GM21381 (cell line): ENCODE measurements around the gene SS18L1.

Source experiments
- ATAC-seq: cut with Tn5 transposase; IDR thresholded peaks from one replicate; pipeline ENCODE4 v1.9.1; 2021; ENCODE audit warnings: mild to moderate bottlenecking, moderate library complexity; ENCODE audit not compliant: unreplicated experiment

Gene SS18L1

DNA sequence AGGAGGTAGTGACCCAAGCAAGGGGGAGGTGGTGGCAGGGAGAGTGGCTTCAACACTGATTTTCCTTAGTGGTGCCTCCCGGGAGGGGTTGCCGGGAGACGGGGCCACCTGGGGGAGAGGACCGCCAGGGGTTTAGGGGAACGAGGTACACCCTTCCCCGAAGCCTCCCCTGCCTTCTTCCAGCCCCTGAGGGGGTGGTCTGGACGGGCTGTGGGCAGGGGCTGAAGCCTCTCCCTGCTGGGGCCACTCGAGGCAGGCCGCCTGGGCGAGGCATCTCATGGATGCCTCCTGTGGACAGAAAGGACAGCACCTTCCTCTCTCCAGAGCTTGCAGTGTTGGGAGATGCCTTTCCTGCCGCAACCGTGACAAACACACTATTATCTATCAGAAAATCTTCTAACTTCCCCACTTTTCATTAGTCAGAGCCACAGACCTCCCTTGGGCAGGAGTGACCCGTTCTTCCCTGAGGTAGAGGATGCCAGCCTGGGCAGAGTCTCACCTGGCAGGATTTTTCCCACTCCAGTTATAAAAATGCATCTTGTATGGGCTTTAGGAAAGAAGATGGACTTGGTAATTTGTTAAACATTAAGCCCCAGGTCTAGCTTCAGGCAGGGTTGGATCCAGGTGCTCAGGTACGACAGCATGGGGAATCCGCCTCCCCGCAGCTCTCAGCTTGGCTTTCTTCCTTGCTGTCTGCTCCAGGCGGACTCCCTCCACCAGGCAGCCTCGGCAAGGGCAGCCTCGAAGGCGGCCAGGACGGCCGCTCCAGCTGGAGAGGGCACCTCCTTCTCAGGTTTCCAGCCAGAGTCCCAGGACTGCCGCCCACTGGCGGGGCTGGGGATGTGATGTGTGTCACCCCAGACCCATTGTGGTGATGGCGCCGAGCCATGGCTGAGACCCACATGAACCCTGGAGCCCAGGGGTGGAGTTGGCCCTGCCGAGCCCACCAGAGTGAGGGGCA, 65.5 kb downstream of the SS18L1 start:
- no peak for ATAC-seq

DNA sequence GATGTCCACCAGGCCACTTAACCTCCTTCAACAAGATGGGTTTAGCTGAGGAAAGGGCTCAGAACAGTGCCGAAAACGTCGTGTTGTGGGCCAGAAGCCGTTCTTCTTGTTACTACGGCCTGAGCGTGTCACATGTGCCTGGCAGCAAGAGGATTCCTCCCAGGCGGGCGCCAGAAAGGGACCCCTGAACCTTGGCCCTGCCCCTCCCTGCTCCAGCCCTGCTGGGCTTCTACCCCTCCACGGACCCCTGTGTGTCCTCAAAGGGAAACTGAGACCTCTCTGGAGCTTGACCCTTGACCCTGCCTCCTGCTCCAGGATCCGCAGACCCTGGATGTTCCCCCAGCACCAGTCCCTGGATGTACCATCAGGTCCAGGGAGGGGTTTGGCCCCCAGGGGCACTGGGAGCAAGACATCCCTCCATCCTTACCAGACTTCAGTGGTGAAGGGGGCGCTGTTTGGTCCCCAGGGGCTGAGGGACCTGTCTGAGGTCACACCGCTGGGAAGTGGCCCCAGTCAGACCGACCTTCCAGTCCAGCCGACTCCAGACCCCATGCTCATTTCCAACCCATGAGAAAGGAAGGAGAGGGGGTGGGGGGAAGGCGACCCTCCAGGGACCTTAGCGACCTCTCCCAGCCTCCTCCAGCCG, 66.4 kb downstream of the SS18L1 start:
- no peak for ATAC-seq

DNA sequence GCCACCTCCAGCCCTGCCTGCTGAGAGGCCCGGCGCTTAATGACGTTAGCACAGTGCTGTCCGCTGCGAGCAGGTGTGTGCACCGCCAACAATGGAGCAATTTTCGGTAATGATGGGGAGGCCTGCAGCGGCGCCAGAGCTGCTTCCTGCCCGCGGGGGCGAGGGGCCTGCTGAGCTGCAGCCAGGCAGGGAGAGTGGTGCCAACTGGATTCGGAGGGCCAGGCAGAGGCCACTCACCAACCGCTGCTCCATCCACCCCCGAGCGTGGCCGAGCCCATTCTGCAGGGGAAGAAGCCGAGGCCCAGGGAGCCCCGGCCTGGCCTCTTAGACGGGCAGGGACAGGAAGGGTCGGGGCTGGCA, 66.9 kb downstream of the SS18L1 start:
- no peak for ATAC-seq

DNA sequence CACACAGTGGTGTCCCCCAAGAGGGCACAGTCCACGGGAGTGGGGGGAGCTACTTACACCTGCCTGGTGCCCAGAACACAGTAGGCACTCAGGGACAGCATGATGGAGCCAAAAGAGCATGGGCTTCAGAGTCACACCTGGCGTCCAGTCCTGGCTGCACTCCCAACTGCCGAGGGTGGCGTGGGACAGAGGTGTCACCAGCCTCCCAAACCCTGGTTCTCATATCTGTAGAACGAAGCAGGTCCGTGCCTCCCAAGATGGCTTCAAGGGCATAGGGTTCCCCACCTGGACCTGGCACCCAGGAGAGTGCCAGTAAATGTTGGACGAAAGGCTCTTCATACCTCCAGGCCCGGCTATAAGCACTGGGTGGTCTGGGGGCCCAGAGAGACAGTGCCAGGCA, 67.6 kb downstream of the SS18L1 start:
- ATAC-seq, result no peak

DNA sequence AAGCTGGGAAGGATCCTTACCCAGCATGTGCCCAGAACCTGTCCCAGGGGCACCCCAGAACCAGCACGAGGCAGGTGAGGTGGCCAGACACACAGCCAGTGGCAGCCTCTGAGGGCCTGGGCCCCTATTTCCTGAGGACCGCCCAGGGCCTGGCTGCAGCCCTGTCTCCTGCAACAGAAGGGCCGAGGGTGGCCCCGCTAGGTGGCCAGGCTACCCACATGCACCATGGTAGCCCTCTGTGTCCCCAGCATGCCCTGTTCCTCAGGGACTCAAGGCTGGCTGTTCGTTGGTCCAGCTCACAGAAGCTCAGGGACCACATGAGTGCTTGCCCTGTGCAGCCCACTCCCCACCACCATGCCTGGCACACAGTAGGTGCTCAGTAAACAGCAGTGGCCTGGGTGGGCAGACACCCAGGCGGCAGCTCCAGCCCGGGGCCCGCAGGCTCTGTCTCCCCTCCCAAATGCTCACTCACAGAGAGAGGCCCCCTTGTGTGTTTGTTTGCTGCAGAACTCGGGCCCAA, 68.3 kb downstream of the SS18L1 start:
- ATAC-seq, result no peak

DNA sequence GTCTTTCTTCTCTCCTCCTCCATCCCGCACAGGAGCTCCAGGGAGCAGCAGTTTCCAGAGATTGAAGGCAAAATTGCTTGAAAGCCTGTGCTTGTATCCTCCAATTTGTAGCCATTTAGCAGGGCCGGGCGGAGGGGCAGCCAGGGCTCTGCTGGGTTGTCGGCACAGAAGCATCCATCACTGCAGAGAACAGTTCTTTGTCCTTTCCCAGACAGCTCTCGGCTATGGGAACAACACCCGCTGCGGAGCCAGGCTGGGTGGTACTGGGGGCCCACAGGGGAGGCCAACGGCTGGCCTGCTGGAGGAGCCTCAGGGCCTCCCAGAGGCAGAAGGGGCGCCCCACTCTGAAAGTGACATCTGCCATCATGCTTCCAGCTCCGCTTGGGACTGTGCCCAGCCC, 68.7 kb downstream of the SS18L1 start:
- no peak for ATAC-seq

DNA sequence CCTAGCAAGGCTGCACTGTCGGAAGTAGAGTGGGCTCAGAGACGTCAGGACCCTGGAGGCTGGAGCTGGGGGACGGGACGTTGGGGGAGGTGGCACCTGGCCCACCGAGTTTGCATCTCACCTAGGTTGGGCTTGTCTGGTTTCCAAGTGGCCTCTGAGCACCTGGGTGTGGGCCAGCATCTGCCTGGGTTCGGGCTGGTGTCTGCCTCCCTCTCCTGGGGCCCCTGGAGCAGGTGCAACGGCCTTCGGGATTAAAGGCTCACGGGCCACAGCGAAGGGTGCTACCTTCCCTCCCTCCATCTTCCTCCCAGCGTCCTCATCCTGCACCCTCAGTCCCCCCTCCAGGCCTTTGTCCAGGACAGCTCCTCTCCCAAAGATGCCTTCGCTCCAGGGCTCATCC, 70.5 kb downstream of the SS18L1 start:
- ATAC-seq, result no peak

DNA sequence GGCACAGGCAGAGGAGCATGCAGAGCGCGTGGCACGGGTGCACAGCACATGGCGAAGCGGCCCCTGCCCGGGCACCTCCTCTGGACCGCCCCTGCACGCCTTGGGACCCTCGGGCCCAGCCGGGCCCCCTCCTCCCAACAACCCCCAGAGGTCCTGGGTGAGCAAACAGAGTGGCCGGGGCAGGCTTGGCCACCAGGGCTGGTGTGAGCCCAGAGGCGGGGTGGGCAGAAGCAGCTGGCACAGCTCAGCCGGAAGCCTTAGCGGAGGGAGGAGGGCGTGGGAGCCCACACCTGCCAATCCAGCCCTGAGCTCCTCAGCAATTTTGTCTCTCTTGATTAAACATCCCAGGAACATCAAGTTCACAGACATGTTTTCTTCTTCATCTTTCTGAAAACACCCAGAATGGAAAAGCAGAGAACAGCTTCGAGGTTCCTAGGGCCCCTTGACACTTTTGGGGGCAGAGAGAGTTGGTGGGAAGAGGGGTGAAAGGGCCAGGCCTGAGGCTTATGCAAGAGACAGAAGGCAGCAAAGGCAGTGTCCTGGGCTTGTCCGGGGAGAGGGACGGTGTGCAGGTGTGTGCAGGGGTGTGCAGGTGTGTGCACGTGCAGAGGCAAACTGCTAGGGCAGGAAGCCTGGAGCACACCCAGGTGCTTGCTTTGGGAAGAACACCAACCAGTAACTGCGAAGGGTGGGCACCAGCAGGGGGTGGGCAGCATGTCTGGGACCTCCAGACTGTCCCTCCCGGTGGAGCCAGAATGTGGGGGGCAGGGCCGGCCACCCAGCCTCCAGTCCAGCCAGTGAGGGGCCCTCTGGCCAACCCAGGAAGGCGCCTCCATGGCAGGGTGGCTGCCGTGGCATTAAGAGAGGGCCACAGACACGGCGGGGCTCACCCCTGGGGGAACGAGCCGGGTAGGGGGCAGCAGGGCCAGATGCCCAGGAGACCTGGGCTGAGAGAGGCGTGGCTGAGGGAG, 71.7 kb downstream of the SS18L1 start:
- ATAC-seq, result no peak

DNA sequence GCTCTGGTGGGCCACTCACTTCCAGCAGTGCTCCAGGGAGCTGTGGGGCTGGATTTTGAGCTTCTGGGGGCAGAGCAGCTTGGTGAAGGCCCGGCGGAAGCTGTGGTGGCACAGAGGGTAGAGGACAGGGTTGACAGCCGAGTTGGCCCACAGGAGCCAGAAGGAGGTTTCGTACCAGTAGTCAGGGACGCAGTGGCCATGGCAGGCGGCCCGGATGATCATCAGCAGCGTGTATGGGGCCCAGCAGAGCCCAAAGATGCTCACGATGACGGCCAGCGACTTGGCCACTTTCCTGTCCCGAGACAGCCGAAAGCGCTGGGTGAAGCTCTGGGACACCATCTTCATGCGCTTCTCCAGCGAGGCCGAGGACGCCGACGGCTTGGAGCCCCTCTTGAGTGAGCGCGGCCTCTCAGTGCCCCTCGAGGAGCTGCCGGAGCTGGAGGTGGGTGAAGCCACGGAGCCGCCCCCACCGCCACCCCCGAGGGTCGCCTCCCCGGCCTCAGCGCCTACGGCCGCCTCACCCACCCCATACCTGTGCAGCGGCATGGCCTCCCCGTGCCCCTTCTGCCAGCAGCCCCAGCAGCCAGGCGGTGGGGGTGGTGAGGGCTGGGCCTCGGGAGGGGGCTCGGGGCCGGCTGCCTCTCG, 72.5 kb downstream of the SS18L1 start:
- ATAC-seq, result no peak

DNA sequence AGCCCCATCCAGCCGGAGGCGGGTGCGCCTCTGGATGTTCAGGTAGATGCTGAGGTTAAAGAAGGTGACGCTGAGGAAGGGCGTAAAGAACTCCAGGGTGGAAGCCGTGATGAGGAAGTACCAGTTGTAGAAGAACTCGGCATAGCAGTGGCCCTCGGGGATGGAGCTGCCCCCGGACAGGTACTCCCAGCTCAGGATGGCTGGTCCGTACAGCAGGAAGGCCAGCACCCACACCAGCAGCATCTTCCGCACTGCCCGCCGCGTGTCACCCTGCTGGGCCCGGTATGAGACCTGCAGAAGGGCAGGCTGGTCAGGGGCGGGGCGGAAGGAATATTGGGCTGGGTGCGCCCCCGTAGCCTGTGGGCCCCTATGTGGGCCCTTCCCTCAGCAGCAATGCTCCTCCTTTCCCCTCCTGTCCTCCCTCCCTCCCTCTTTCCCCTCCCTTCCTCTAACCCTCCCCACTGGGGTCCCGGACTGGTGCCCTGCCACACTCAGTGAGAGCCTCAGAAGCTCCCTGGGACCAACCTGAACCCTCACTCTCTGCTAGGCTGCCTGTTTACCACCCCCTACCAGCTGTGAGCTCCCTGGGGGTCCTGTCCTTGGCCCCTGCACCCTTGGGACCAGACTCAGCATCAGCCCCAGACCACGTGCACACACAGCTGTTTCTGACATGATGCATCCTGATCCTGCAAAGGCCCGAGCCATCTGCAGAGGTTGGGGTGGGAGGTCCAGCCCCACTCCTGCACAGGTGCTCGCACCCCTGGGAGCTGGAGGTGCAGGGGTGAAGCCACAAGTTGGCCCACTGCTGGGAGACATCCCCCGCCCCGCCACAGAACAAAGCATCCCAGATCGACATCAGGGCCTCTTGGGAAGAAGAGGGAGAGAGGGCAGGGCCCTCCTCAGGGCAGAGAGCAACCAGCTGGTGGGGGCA, 73.3 kb downstream of the SS18L1 start:
- no peak for ATAC-seq

DNA sequence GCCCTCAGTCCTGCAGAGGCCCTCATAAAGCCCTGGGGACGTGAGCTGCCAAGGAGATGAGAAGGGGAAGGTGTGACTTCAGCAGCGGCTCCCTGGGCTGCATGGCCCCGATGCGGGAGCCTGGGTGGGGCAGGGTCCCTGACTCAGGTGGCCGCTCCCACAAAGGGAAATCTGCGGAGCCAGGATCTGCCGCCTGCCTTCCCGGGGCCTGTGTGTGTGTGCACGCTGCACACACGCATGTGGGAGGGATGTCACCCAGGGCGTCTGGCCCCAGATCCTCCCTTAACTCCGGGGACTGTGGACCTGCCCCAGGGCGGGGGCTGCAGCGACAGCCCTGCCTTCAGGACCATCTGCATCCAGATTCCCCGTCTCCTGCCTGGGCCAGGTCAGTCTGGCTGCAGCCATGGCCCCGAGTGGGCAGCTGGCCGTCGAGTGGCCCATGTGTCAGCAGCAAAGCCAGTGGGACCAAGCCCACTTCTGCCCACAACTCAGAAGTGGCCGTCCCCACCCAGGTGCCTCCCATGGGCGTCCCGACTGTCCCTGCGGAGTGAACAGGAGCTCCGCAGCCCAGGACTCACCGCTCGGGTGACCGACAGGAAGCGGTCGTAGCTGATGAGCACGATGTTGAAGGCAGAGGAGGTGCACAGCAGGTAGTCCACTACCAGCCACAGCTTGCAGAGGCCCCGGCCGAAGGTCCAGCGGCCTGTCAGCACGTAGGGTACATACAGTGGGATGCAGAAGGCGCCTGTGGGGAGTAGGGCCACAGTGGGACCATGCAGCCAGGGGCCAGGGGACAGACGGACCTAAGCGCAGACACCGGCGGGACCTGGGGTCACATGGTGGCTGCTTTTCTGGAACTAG, 74.6 kb downstream of the SS18L1 start:
- ATAC-seq, result no peak

DNA sequence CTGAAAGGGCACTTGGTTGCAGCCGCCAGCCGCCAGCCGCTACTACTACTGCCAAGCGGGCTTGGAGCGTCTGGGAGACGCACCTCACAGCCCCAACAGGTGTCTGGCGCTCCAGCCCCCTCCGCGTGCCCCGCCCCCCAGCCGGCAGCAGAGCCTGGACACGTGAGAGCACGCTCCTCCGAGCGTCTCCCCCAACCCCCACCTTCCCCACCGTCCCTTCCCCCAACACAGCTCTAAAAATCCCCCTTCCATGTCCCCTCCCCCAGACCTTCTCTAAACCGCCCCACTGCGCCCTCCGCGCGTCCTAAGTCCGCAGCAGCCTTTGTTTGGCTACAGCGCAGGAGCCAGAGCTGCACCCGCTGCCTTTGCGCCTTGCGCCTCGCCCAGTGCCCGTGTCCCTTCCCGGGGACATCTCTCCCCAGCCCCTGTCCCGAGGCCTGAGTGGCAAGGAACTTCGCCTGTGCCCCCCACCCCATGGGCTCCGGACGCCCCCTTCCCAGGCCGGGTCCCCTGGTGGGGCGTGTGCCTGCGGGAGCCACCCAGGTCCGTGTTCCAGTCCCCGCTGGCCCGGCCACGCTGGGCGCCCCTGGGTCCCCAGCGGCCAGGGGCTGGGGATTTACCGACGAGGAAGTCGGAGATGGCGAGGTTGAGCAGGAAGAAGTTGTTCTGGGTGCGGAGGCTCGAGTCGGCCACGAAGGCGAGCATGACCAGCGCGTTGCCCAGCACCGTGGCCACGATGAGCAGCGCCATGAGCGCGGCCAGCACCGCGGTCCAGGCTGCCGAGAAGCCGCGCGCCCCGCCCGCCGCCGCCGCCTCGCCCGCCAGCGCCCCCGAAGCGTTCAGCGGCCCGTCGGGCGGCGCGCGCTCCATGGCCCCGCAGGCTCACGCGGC, 75.8 kb downstream of the SS18L1 start:
- no peak for ATAC-seq

DNA sequence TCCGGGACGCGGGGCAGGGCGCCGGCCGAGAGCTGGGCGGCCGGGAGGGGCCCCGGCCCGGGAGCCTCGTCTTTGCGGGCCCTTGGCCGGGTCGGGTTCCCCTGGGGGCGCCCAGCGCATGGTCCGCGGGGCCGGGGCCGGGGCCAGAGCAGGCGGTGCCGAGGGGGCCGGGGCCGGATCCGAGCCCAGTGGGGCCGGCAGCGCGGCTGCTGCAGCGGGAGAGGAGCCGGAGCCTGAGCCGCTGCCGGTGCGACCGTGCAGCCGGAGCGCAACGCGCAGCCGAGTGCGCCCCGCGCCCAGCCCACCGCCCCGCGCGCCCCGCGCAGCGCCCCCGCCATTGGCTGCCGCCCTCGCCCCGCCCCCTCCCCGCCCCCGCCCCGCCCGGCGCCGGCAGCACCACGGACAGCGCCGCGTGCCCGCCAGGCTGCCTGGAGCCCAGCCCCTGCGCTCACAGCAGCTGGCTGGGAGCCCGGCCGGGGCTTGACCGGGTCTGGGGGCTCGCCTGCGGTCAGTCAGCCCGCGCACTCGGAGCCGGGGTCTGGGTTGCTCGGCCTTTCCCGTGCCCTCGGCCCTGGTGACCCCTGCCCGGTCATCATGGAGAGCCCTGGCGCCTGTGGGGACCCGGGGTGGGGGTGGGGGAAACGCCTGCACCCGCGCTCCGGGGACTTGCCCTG, 76.6 kb downstream of the SS18L1 start, which contains the start of gene HRH3:
HRH3 (minus strand) TSS at position 287 of the 674 bp plus-strand sequence. CDS start 308 bp downstream, outside the sequence.
- ATAC-seq, result no peak

DNA sequence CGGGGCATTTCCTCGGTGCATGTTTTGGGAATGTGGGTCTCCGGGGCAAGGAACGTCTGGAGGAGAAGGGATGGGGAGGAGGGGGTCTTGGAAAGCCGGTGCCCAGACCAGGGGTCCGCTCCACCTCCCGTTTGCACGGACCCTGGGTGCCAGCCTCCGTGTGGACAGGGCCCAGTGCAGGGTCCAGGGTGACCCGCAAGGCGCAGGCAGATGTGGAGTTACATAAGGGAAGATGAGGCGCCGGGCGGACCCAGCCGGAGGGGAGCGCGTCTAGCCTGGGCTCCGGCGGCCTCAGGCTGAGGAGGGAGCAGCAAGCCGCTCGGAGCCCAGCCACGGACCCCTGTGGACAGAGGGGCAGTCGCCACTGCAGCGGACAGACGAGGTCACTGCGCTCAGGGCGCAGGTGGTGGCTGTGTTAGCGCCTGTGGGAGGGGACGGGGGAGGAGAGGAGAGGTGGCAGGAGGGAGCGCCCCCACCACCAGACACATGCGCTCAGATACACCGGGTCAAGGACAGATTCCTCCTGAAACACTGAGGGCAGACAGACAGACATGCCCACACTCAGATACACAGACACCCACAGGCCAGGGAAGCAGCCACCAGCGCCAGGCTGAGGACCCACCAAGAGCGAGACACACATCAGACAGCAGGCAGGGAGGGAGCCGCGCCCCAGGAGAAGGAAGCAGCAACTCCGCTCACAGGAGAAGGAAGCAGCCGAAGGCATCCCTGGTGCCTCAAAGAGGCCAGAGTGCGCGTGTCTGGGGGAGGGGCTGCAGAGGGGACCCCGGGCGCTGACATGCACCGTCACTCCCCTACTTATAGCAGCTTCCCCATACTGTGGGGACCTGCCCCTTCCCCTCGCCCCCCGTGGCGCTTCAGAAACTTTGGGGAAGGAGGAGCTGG, 77.3 kb downstream of the SS18L1 start:
- no peak for ATAC-seq

DNA sequence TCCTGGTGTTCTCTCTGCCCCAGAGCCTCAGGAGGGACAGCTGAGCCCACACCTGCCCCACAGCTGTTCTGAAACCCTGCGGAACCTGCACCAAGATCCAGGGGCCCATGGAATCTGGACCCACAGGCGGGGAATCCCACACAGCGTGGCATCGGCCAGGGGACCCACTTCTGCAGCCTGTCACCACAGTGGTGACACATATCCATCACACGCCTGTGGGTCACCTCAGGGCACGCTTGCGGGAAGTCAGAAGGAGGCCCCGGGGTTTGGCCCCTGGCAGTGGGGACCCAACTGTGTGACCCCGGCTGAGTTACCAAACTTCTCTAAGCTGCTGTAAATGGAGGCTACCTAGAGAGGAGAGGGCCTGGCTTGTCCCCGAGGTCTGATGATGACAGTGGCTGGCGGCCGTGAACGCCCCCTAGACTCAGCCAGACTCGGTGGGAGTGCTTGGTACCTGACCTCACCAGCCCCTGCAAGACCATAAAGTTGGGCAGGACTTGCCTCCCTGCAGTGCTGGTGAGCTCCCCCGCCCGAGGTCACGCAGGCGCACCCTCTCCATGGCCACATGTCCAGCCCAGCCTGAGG, 78.8 kb downstream of the SS18L1 start:
- no peak for ATAC-seq
